K562 (cell line): ENCODE results near the gene ANKRD24. TPM values are rescaled to one million over a fixed set of nuclear protein-coding genes. Genes with fewer than 3 reads are reported as not detected.
A peak's percentile ranks its signal among the peaks of the same experiment; 100 is the strongest.

Experiments used
- ARID1B ChIP-seq: fragments of 450-650 bp; IDR thresholded peaks from 2 replicates; pipeline ENCODE4 v1.6.1; 2016; ENCODE audit warnings: antibody characterized with exemption, mild to moderate bottlenecking, inconsistent platforms
- BMI1 ChIP-seq: fragments of 150-350 bp; IDR thresholded peaks from 2 replicates; pipeline ENCODE4 v1.6.1; 2014; ENCODE audit warnings: low read length
- BRCA1 ChIP-seq, 2 experiments: fragments of 450-650 bp in 1 of 2; sonication (generic) in 1 of 2; formaldehyde crosslinking in 1 of 2; IDR thresholded peaks; 2 replicates each; pipeline versions ENCODE4 v1.5.0 to v1.6.1; 2017 to 2020; ENCODE audit warnings: mild to moderate bottlenecking in 1 of 2, missing genetic modification reagents in 1 of 2
- CBX2 ChIP-seq: fragments of 200-600 bp; sonication (generic); IDR thresholded peaks from one replicate; pipeline ENCODE4 v1.6.1; 2012; ENCODE audit warnings: mild to moderate bottlenecking, low read length, inconsistent platforms; ENCODE audit not compliant: insufficient read depth, poor library complexity, severe bottlenecking
- DIDO1 ChIP-seq: fragments of 450-650 bp; IDR thresholded peaks from 2 replicates; pipeline ENCODE4 v1.6.1; 2016; ENCODE audit warnings: low read depth, missing biosample characterization, missing genetic modification characterization
- E2F3 ChIP-seq: fragments of 250-450 bp; sonication (Bioruptor Pico); IDR thresholded peaks from 2 replicates; pipeline ENCODE4 v1.4.0; 2020; ENCODE audit warnings: mild to moderate bottlenecking
- EGR1 ChIP-seq: fragments of 450-650 bp; conservative IDR thresholded peaks from 2 replicates; pipeline ENCODE4 v1.6.1; 2017; ENCODE audit warnings: mild to moderate bottlenecking
- FOXJ3 ChIP-seq: sonication (generic); formaldehyde crosslinking; IDR thresholded peaks from 2 replicates; pipeline ENCODE4 v1.4.0; 2020; ENCODE audit warnings: mild to moderate bottlenecking, missing genetic modification reagents
- GATAD2B ChIP-seq: fragments of 450-650 bp; IDR thresholded peaks from 2 replicates; pipeline ENCODE4 v1.6.1; 2017; ENCODE audit warnings: mild to moderate bottlenecking, borderline replicate concordance
- HNRNPH1 ChIP-seq: fragments of 200-400 bp; formaldehyde crosslinking; optimal IDR thresholded peaks from 2 replicates; pipeline ENCODE3; 2017; ENCODE audit warnings: low read depth, mild to moderate bottlenecking, low read length, moderate library complexity
- MXI1 ChIP-seq: IDR thresholded peaks from 2 replicates; pipeline ENCODE4 v1.6.1; 2011; ENCODE audit warnings: low read depth, mild to moderate bottlenecking, improper control_type of control experiment, low read length
- NCOA6 ChIP-seq: fragments of 450-650 bp; IDR thresholded peaks from 2 replicates; pipeline ENCODE4 v1.6.1; 2017; ENCODE audit warnings: mild to moderate bottlenecking
- NCOR1 ChIP-seq: fragments of 450-650 bp; IDR thresholded peaks from 2 replicates; pipeline ENCODE4 v1.6.1; 2016; ENCODE audit warnings: mild to moderate bottlenecking, moderate library complexity
- NFIX ChIP-seq: fragments of 250-450 bp; sonication (Bioruptor Pico); IDR thresholded peaks from 2 replicates; pipeline ENCODE4 v1.4.0; 2020; ENCODE audit warnings: low read depth, mild to moderate bottlenecking, moderate library complexity
- PHB2 ChIP-seq: fragments of 450-650 bp; IDR thresholded peaks from 2 replicates; pipeline ENCODE4 v1.6.1; 2017; ENCODE audit warnings: low read depth
- POLR2AphosphoS2 ChIP-seq: IDR thresholded peaks from 2 replicates; pipeline ENCODE4 v1.6.1; 2012; ENCODE audit warnings: low read length, improper control_type of control experiment
- SP2 ChIP-seq: IDR thresholded peaks from 2 replicates; pipeline ENCODE4 v1.6.1; 2011; ENCODE audit warnings: mild to moderate bottlenecking, low read depth, low read length, moderate library complexity; ENCODE audit not compliant: poor library complexity, severe bottlenecking; ENCODE audit errors: extremely low read depth
- STAT5A ChIP-seq: IDR thresholded peaks from 2 replicates; pipeline ENCODE4 v1.6.1; 2012; ENCODE audit warnings: low read length, inconsistent platforms, borderline replicate concordance
- TEAD4 ChIP-seq, 2 experiments: sonication (generic) in 1 of 2; formaldehyde crosslinking in 1 of 2; IDR thresholded peaks; 2 replicates each; pipeline versions ENCODE4 v1.6.1 to v1.8.0; 2012 to 2022; ENCODE audit warnings: borderline replicate concordance in 1 of 2, inconsistent platforms in 1 of 2, low read length in 1 of 2, mild to moderate bottlenecking in 1 of 2, missing genetic modification reagents in 1 of 2
- TSHZ1 ChIP-seq: fragments of 250-450 bp; sonication (Bioruptor Pico); IDR thresholded peaks from 2 replicates; pipeline ENCODE4 v1.4.0; 2020; ENCODE audit warnings: mild to moderate bottlenecking, moderate library complexity
- ZBTB17 ChIP-seq: fragments of 450-650 bp; formaldehyde crosslinking; IDR thresholded peaks from 2 replicates; pipeline ENCODE4 v1.4.0; 2020; ENCODE audit warnings: mild to moderate bottlenecking
- ZKSCAN1 ChIP-seq: fragments of 150-350 bp; IDR thresholded peaks from 2 replicates; pipeline ENCODE4 v1.6.1; 2016; ENCODE audit warnings: low read depth, low read length
- ZNF133 ChIP-seq: fragments of 250-450 bp; sonication (Bioruptor Pico); IDR thresholded peaks from 2 replicates; pipeline ENCODE4 v1.4.0; 2020; ENCODE audit warnings: mild to moderate bottlenecking
- ZNF143 ChIP-seq: sonication (generic); formaldehyde crosslinking; IDR thresholded peaks from 2 replicates; pipeline ENCODE4 v1.9.0; 2022; ENCODE audit warnings: mild to moderate bottlenecking, missing genetic modification reagents
- ZNF212 ChIP-seq: fragments of 450-650 bp; formaldehyde crosslinking; IDR thresholded peaks from 2 replicates; pipeline ENCODE4 v1.4.0; 2020; ENCODE audit warnings: mild to moderate bottlenecking
- ZNF445 ChIP-seq: fragments of 250-450 bp; sonication (Bioruptor Pico); IDR thresholded peaks from 2 replicates; pipeline ENCODE4 v1.4.0; 2020; ENCODE audit warnings: low read depth, mild to moderate bottlenecking, moderate library complexity
- ZNF57 ChIP-seq: fragments of 450-650 bp; formaldehyde crosslinking; IDR thresholded peaks from 2 replicates; pipeline ENCODE4 v1.4.0; 2020; ENCODE audit warnings: mild to moderate bottlenecking, moderate library complexity
- polyA plus RNA-seq, 8 experiments: library from polyadenylated mRNA; depleted of rRNA in 4 of 8; stranded (reverse) in 5 of 8; unstranded in 3 of 8; fragments of >200 nt; fragmentation: Nextera tagmentation in 2 of 8; fragmentation: Illumina TruSeq in 1 of 8; extraction: Ambion mirVana in 2 of 8; extraction: Trizol in 1 of 8; gene quantifications; 2 replicates each; pipeline versions ENCODE4 v1.2.1 to v1.2.3, GENCODE V29; 2011 to 2014; ENCODE audit warnings: inconsistent platforms in 1 of 8, missing spikeins in 1 of 8
- total RNA-seq, 7 experiments: library from RNA; depleted of rRNA in 6 of 7; stranded (reverse); fragments of >200 nt in 6 of 7; fragmentation: Illumina TruSeq in 2 of 7; extraction: Trizol in 2 of 7; gene quantifications; 2 replicates each; pipeline versions ENCODE4 v1.2.1 to v1.2.3, GENCODE V29; 2011 to 2021; ENCODE audit warnings: low replicate concordance in 1 of 7

ANKRD24 gene
- total and polyA plus RNA-seq, 9 of the 15 experiments (the other 6 are each of a cell fraction or from before 2014, with no cell fraction given) = 0.07 to 0.12 (median 0.09) TPM; not detected in 5

- TF ChIP-seq ZNF143 (CRISPR knock-in tag) (no peak), ZNF212 (no peak), ZNF445 (CRISPR knock-in tag) (no peak), ZBTB17 (CRISPR knock-in tag) (no peak), NFIX (CRISPR knock-in tag) (no peak), NCOA6 (no peak), ZNF133 (CRISPR knock-in tag) (no peak; the same call in 1 of the 2 replicates), CBX2 (no peak), BRCA1 (IDR thresholded peaks at IDR 0.05) (no peak), BRCA1 (CRISPR knock-in tag; IDR thresholded peaks at IDR 0.05) (no peak), SP2 (no peak), ZNF57 (CRISPR knock-in tag) (no peak), DIDO1 (no peak), EGR1 (peak; percentile 84), POLR2AphosphoS2 (no peak), FOXJ3 (no peak), STAT5A (no peak), TEAD4 (IDR thresholded peaks at IDR 0.05; ENCODE audit: low read length) (no peak), TEAD4 (CRISPR knock-in tag; IDR thresholded peaks at IDR 0.05; ENCODE audit: borderline replicate concordance) (no peak), ZKSCAN1 (peak; percentile 71; the same call in 1 of the 2 replicates), BMI1 (no peak), E2F3 (CRISPR knock-in tag) (no peak), GATAD2B (no peak; the same call in 1 of the 2 replicates), PHB2 (no peak), NCOR1 (no peak; the same call in 1 of the 2 replicates), ARID1B (peak; percentile 45; the same call in 1 of the 2 replicates), TSHZ1 (no peak), HNRNPH1 (no peak), MXI1 (no peak)
Measured at GRCh38 chr19:4233282-4233853, 50.9 kb downstream of the ANKRD24 start (continued).
